PC-3 (cell line): ENCODE data around the gene PARVA. TPM values are rescaled to one million over a fixed set of nuclear protein-coding genes. Genes with fewer than 3 reads are reported as not detected.
"Not testable (repeated sequence)": the region's sequence is repeated elsewhere in the genome, so short reads cannot be mapped to it uniquely, and the experiment has no call there.

ENCODE experiments used
- ATAC-seq: fragments of 200-7000 bp; cut with Tn5 transposase; 2 replicates; pipeline ENCODE4 v1.9.1; 2020; ENCODE audit warnings: mild to moderate bottlenecking, moderate library complexity
- BruUV-seq: library from RNA; stranded (reverse); fragments of 400-500 nt; replicated peaks from 2 replicates; lab custom pipeline; 2021; lab: Mats Ljungman, UMichigan
- CTCF ChIA-PET: fragments of 300-600 bp; sonication (Branson Sonifier 250); formaldehyde crosslinking; loops from one replicate; lab custom pipeline; 2022; ENCODE audit warnings: antibody characterized with exemption; lab: Charles Lee
- POLR2A ChIA-PET: fragments of 300-600 bp; sonication (Branson Sonifier 250); formaldehyde crosslinking; loops from one replicate; lab custom pipeline; 2022; ENCODE audit warnings: antibody characterized with exemption; ENCODE audit not compliant: unreplicated experiment; lab: Charles Lee
- DNase-seq: peaks from one replicate; pipeline ENCODE4 v3.0.0-alpha.2; 2015
- H2AFZ ChIP-seq: fragments of 300-600 bp; sonication (generic); 2 replicates; pipeline ENCODE4 v1.6.0; 2016; ENCODE audit warnings: antibody characterized with exemption, low read length
- H3F3A ChIP-seq: fragments of 300-600 bp; sonication (generic); one replicate; pipeline ENCODE4 v1.6.0; 2017; ENCODE audit warnings: antibody characterized with exemption, low read length, control low read depth, mild to moderate bottlenecking; ENCODE audit not compliant: unreplicated experiment
- H3K27ac ChIP-seq: fragments of 300-600 bp; sonication (generic); 2 replicates; pipeline ENCODE4 v1.5.1; 2016; ENCODE audit warnings: mild to moderate bottlenecking, low read length
- H3K27me3 ChIP-seq: fragments of 300-600 bp; sonication (generic); 2 replicates; pipeline ENCODE4 v1.6.1; 2016; ENCODE audit warnings: low read length, mixed read lengths
- H3K36me3 ChIP-seq: fragments of 300-600 bp; sonication (generic); 2 replicates; pipeline ENCODE4 v1.6.1; 2016; ENCODE audit warnings: low read depth, mixed run types, low read length, mixed read lengths
- H3K4me1 ChIP-seq: fragments of 300-600 bp; sonication (generic); 2 replicates; pipeline ENCODE4 v1.5.1; 2016; ENCODE audit warnings: low read length; ENCODE audit not compliant: insufficient read depth
- H3K4me2 ChIP-seq: fragments of 300-600 bp; sonication (generic); 2 replicates; pipeline ENCODE4 v1.6.0; 2016; ENCODE audit warnings: low read length
- H3K4me3 ChIP-seq: fragments of 300-600 bp; sonication (generic); 2 replicates; pipeline ENCODE4 v1.5.1; 2016; ENCODE audit warnings: mild to moderate bottlenecking, low read length, mixed read lengths
- H3K79me2 ChIP-seq: fragments of 300-600 bp; sonication (generic); 2 replicates; pipeline ENCODE4 v1.6.1; 2017; ENCODE audit warnings: low read length, mixed read lengths
- H3K9ac ChIP-seq: fragments of 300-600 bp; sonication (generic); 2 replicates; pipeline ENCODE4 v1.6.0; 2016; ENCODE audit warnings: mild to moderate bottlenecking, low read length
- H3K9me2 ChIP-seq: fragments of 300-600 bp; sonication (generic); replicated peaks from 2 replicates; pipeline ENCODE4 v1.6.1; 2016; ENCODE audit warnings: mixed run types, low read length, mixed read lengths
- H3K9me3 ChIP-seq: fragments of 300-600 bp; sonication (generic); 2 replicates; pipeline ENCODE4 v1.6.1; 2016; ENCODE audit warnings: low read length, mixed read lengths
- H4K20me1 ChIP-seq: fragments of 300-600 bp; sonication (generic); 2 replicates; pipeline ENCODE4 v1.6.1; 2016; ENCODE audit warnings: low read length, mixed read lengths
- CTCF ChIP-seq: fragments of 300-600 bp; sonication (generic); conservative IDR thresholded peaks from 2 replicates; pipeline ENCODE4 v1.5.1; 2017; ENCODE audit warnings: antibody characterized with exemption, low read depth, mild to moderate bottlenecking, low read length
- EZH2 ChIP-seq: fragments of 300-600 bp; sonication (generic); IDR thresholded peaks from one replicate; pipeline ENCODE4 v1.6.1; 2017; ENCODE audit warnings: antibody characterized with exemption, mild to moderate bottlenecking, low read length; ENCODE audit not compliant: unreplicated experiment
- EZH2phosphoT487 ChIP-seq: fragments of 300-600 bp; sonication (generic); IDR thresholded peaks from 2 replicates; pipeline ENCODE4 v1.6.1; 2018; ENCODE audit warnings: mild to moderate bottlenecking, antibody characterized with exemption, low read length, borderline replicate concordance
- intact Hi-C: fragments of 100-400 bp; cut with micrococcal nuclease; formaldehyde crosslinking; loops from 2 replicates; pipeline ENCODE4 v1.9.0; 2023
- total RNA-seq: library from RNA; depleted of rRNA; stranded (reverse); fragments of >200 nt; gene quantifications from 2 replicates; pipeline ENCODE4 v1.2.3, GENCODE V29; 2014

The PARVA gene
- total RNA-seq, 1 experiment from 2014 or later: 13.5 TPM

GRCh38 chr11:12362857-12363256 lies 14.5 kb upstream of the PARVA start:
- Histone ChIP-seq H3K4me3 (no peak overlapping the region), H3K79me2 (no peaks in the 10 kb centered on the region), H3K4me1 (peaks cover 14% of the 10 kb centered on the region), H3F3A (no peaks in the 10 kb centered on the region), H3K4me2 (no peak overlapping the region), H3K9me2 (no peaks in the 10 kb centered on the region), H2AFZ (no peak overlapping the region), H3K27ac (no peak overlapping the region), H3K9ac (no peak overlapping the region), H3K36me3 (no peaks in the 10 kb centered on the region), H4K20me1 (no peaks in the 10 kb centered on the region), H3K27me3 (no peaks in the 10 kb centered on the region), H3K9me3 (no peaks in the 10 kb centered on the region)
- ChIA-PET POLR2A (no interaction called here), CTCF (no interaction called here)
- ATAC-seq: no peak
- BruUV-seq: no TSS peak
- intact Hi-C loops: no loop called here
- no peak for TF ChIP-seq CTCF
- no peak for TF ChIP-seq EZH2phosphoT487
- TF ChIP-seq EZH2: no peak
- DNase-seq: no peak

GRCh38 chr11:12363373-12363772 lies 14.0 kb upstream of the PARVA start:
- H3K9me3 ChIP-seq: no peaks in the 10 kb centered on the region
- TF ChIP-seq EZH2 (no peak), CTCF (no peak), EZH2phosphoT487 (no peak)
- no peak overlapping the region for H3K4me3 ChIP-seq
- peaks cover 14% of the 10 kb centered on the region for H3K4me1 ChIP-seq
- ATAC-seq: no peak
- H2AFZ ChIP-seq: no peak overlapping the region
- H3K79me2 ChIP-seq: no peaks in the 10 kb centered on the region
- no peaks in the 10 kb centered on the region for H3K36me3 ChIP-seq
- intact Hi-C loops: no loop called here
- DNase-seq: no peak
- ChIA-PET POLR2A (no interaction called here), CTCF (no interaction called here)
- H4K20me1 ChIP-seq: no peaks in the 10 kb centered on the region
- BruUV-seq: no TSS peak
- H3K4me2 ChIP-seq: no peak overlapping the region
- H3K27ac ChIP-seq: no peak overlapping the region
- H3K9me2 ChIP-seq: no peaks in the 10 kb centered on the region
- no peaks in the 10 kb centered on the region for H3F3A ChIP-seq
- no peaks in the 10 kb centered on the region for H3K27me3 ChIP-seq
- no peak overlapping the region for H3K9ac ChIP-seq

- H3K4me3 ChIP-seq: peak overlapping the region; percentile 40
- H3K79me2 ChIP-seq, H3F3A ChIP-seq, H3K36me3 ChIP-seq, CTCF ChIA-PET, H4K20me1 ChIP-seq, intact Hi-C loops, H3K27me3 ChIP-seq, H3K9ac ChIP-seq, BruUV-seq, H3K9me2 ChIP-seq, H3K9me3 ChIP-seq, POLR2A ChIA-PET: not testable (repeated sequence)
- ATAC-seq: peak; percentile 96
- H3K4me1 ChIP-seq: peaks cover 14% of the 10 kb centered on the region
- DNase-seq: peak; percentile 81
- 0 out of 2 replicates have a peak overlapping the region, but pooled peaks have one; percentile 20 for H3K27ac ChIP-seq
- peak overlapping the region; percentile 77 for H2AFZ ChIP-seq
- peak overlapping the region; percentile 60 for H3K4me2 ChIP-seq
These were observed 11.3 kb upstream of the PARVA start for GRCh38 chr11:12365965-12366575.

GRCh38 chr11:12367057-12367456 lies 10.3 kb upstream of the PARVA start:
- H3K4me2 ChIP-seq, intact Hi-C loops, BruUV-seq, H3K27me3 ChIP-seq, CTCF ChIA-PET, H3F3A ChIP-seq, POLR2A ChIA-PET, H3K79me2 ChIP-seq, ATAC-seq, H3K36me3 ChIP-seq, H3K9me3 ChIP-seq, H3K9ac ChIP-seq, H3K9me2 ChIP-seq, H4K20me1 ChIP-seq, H3K4me3 ChIP-seq, H3K27ac ChIP-seq, H2AFZ ChIP-seq, DNase-seq: not testable (repeated sequence)
- peaks cover 14% of the 10 kb centered on the region for H3K4me1 ChIP-seq
